ENCODE results near the gene ZBP1.

The ZBP1 gene

DNA sequence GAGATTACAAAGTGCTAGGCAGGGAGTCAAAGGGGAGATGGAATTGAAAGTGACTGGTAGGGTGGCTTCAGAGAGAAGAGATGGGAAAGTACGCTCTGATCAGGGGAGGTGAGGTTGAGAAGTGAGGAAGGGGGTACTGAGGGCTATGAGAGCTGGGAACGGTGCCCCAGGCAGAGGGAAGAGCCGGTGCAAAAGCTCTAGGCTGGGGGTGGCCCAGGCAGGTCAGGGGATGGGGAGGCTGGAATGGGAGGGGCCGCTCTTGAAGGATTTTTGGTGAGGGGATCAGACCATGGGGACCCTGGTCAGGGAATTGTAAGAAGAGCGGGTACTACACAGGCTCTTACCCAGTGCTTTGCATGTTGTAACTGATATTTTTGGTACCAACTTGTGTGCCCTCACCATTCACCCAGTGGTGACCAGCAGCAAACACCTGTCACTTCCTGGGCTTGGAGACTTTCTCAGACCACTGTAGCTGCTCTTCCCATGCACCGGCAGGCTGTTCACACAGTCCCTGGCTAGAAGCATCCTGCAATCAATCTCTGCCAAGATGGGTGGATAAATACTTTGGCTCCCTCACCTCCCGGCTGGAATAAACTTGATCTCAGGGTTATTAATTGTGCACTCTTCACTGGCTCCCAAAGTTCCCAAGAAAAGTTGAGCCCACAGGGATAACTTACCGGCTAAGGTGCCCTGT lies 35.3 kb downstream of the ZBP1 start:
- no peak for DNase-seq (ENCODE audit: low read depth)

DNA sequence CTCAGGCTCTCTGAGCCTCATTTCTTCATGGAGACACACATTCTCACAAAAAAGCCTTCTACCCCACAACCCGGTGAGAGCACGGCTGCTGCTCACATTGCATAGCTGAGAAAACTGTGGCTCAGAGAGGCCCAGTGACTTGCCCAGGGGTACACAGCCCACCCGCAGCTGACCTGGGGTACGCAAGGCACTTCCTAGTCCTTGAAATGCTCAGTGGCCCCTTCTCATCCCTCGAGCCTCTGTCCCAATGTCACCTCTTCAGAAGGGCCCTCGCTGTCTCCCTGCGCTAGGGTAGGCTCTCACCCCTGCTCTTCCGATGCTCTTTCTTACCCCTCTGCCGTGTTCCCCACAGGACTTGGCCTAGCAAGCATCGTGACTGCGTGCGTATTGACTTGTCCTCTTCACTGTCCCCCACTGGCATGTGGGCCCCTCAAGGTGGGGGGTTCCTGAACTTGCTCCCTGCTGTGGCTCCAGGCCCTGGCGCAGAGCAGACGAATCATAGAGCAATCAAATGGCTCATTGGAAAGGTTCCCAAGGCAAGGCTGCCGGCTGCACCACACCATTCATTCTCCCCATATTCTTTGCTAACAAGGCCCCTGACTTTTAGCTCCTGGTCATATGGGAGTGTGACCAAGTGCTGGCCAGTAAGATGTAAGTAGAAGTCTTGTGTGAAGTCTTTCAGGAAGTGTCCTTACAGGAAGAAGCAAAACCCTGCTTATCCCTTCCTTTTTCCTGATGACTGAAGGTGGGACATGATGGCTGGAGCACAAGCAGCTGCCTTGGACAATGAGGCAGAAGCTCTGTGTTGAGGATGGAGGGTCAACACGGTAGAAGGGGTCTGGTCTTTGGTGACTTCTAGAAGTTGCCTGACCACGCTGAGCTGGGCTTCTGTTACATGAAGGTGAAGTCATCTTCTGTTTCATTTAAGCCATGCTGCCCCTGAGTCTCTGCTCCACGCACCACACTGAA lies 36.7 kb downstream of the ZBP1 start:
- DNase-seq (ENCODE audit: low read depth): no peak

DNA sequence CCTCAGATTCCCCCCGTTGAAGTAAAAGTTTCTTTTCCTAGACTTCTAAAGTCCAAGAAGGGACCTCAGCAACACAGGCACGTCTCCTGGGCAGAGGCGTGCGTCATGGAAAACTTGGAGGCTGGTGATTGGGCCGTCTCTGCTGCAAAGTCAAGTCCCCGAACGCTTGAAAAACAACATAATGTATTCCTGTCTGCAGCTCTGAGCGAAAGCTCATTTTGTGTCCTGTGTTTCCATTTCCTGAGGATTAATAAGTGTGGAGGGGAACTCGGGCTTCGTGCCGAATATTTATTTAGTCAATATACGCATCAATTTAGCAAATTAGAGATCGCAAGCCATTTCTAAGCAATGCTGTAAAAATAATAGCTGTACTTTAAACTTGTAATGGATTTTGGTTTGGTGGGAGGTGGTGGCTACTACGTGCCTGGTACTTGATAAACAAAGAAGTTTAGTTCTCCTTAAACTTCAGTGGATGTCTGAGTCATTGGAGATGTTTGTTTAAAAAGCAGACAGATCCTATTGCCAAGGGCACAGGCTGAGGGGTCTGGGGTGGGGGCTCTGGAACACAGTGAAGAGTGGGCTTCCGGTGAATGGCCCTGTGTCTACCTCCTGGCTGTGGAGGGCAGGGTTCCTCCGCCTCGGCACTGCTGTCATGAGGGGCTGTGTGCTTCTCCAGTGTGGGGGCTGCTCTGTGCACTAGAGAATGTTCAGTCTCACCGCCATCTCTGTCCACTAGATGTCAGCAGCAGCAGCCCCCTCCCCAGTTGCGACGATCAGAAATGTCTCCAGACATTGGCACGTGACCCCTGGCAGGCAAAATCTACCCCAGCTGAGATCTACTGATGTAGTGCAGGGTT lies 37.6 kb downstream of the ZBP1 start:
- DNase-seq (ENCODE audit: low read depth): no peak

DNA sequence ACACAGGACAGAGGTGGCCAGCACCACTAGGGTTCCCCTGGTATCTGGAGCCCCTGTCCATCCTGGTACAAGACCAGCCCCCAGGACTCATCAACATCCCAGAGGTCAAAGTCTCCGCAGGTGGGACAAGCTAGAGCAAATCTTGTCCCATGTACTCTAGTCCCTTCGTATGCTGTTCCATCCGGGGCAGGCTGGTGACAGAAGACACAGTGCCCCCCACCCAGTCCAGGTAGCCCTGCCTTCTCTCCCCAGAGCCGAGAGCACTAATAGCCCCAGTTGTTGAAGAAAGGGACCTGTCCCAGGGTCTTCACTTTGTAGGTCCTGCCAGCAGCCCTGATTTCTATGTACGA lies 38.2 kb downstream of the ZBP1 start:
- no peak for DNase-seq (ENCODE audit: low read depth)

DNA sequence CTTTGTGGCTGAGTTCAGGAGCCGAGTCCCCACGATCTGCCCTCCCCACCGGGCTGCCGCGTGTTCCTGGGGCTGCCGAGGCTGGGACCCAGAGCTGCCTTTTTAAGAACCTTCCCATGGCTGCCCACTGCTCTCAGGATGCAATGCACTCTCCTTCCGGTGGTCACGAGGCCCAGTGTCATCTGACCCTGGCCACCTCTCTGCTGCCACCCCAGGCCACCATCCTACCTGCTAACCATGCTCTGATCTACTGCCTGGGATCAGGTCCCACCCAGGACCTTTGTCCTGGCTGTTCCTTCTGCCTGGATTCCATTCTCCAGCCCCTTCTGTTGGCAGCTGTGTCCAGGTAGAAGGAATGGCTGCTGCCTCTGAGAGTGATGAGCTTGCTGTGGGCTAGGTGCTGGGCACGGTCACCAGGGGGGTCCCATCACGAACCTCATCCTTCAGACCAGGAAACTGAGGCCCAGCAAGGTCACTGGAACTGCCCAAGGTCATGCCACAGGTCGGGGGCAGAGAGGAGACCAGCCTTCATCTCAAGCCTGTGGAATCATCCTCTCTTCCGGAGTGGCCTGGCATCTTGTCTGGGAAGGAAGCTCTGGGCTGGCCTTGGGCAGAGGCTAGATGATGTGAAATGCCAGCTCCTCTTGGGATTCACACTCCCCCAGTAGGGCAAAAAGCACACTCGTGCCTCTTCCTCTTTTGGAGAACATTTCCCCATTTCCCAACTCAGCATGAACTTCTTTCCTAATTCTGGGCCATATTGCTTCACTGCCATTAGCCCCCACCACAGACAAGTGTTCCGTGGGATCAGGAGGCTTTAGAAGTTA lies 38.8 kb downstream of the ZBP1 start:
- DNase-seq (ENCODE audit: low read depth): no peak

DNA sequence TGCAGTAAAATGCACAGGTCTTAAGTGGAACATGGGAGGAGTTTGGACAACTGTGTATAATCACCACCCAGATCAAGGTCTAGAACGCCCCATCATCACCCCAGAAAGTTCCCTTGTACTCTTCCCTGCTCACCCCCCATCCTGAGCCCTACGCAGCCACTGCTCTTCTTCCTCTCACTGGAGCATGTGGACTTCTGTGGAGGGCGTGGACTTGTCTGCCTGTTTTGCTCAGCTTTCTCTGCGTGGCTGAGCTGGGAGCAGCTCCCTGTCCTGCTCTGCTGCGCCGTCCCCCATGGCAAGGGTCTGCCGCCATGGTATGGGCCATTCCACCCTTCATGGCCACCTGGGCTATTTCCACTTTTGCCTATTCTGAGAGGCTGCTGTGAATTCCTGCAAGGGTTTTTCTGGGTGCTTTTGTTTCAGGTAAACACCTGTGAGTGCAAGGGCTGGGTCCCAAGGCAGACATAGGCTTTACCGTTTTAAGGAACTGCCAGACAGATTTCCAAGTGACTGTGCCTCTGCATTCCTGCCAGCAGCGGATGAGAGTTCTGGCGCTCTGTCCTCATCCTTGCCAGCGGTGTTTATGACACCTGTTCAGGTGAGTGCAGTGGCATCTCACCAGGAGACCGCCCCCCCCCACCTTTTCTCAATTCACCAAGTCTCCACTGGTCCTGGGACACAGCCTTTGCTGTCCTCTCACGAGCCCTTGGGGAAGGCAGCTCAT lies 39.6 kb downstream of the ZBP1 start:
- DNase-seq (ENCODE audit: low read depth): no peak

DNA sequence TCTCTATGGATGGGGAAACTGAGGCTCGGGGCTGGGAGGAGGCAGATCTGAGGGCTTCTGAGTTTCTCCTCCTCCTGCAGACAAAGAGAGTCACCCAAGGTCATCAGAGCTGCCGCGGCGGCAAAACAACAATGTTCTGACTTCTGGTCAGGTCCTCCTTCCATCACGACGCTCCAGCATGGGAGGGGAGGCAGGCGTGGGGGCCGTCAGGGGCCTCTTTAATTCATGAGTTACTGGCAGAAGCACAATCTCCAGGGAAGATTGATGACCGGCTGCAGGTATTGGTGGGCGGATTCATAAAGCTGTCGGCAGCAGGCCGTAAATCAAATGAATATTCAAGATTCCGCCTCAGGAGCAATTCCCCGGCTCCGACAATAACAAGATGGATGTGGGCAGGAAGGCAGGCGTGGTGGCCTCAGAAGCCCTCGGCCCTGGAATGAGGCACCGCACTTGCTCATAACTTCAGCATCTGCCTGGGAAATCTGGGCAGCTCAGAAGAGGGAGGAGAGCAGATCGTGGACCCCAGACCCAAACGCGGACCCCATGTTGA lies 40.3 kb downstream of the ZBP1 start:
- DNase-seq (ENCODE audit: low read depth): no peak

DNA sequence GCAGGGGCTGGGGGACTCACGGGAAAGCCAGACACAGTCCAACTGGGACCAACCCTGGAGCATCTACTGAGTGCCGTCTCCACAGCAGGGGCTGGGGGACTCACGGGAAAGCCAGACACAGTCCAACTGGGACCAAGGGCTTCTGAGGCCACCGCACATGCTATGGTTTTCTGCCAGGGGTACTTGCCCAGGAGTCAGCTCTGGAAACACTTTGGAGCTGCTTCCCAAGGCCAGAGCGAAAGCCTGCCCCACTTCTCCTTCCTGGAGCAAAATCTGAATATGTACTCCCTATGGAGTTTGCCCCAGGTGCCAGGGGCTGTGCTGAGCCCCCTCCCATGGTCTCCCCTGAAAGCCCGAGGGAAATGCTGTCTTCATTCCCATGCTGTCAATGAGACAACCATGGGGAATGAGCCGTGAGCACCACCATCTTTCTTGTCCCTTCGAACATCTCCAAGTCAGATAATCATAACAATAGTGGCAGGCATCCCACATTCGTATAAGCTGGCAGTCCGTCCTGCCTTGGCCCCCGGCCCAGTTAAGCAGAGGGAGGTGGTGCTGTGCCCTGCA lies 40.8 kb downstream of the ZBP1 start:
- no peak for DNase-seq (ENCODE audit: low read depth)

DNA sequence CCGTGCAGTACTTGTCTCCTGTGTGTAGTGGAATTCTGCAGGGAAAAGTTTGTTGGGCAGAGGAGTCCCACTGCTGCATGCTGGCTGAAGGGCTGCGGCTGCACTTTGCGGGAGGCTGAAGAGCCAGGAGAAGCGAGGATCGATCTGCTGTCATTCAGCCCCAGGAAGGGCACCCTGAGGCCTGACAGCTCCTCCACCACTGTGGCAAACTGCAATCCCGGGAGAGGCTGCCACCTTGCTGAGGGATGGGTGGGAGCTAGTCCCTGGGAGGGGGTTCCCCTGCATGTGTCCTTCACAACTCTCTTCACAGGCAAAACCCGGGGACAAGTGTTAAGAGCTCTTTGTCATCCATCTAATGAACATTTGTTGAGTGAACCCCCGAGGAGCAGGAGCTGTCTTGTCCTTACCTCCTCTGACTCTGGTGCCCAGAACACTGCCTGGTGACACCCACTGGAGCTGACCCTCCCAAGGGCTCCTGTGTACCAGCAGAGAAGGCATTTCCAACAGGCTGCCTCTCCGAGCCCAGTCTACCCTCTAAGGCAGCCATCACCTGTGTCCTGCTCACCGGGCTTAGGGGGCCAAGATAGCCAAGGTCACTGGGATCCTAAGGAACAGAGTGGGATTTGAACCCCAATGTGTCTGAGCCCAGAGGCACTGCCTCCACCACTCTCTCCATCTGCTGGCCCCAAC lies 41.6 kb downstream of the ZBP1 start:
- DNase-seq (ENCODE audit: low read depth): no peak

DNA sequence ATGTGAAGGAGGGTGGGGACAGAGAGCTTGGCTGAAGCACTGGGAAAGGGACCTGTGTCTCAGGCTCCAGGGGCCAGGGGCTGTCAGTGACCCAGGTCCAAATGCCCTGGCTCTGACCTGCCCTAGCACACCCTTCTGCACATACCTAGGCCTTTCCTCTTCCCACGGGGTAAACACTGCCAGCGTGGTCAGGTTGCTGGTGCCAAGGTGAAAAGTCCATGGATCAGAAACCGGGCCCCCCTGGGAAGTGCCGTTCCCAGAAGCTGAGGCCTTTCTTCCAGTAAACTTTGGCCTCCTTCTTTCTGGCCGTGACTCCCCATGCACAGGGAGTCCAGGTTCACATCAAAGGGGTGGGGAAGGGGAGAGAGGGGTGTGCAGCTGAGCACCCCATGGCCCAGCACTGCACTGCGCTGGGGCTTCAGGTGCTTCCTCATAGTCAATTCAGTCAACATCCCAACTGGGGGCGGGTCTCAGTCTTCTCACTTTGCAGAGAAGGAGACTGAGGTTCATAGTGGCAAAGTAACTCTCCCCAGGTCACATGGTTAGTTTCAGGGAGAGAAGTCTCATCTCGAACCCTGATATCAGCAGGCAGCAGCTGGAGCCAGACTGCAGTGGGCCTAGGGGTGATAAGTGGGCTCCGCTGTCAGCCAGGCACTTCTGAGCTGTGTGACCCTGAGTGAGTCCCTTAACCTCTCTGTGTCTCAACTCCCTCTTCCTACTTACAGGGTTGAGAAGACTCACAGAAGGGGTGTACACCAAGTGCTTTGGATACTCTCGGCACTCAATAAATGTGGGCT lies 42.3 kb downstream of the ZBP1 start:
- no peak for DNase-seq (ENCODE audit: low read depth)

DNA sequence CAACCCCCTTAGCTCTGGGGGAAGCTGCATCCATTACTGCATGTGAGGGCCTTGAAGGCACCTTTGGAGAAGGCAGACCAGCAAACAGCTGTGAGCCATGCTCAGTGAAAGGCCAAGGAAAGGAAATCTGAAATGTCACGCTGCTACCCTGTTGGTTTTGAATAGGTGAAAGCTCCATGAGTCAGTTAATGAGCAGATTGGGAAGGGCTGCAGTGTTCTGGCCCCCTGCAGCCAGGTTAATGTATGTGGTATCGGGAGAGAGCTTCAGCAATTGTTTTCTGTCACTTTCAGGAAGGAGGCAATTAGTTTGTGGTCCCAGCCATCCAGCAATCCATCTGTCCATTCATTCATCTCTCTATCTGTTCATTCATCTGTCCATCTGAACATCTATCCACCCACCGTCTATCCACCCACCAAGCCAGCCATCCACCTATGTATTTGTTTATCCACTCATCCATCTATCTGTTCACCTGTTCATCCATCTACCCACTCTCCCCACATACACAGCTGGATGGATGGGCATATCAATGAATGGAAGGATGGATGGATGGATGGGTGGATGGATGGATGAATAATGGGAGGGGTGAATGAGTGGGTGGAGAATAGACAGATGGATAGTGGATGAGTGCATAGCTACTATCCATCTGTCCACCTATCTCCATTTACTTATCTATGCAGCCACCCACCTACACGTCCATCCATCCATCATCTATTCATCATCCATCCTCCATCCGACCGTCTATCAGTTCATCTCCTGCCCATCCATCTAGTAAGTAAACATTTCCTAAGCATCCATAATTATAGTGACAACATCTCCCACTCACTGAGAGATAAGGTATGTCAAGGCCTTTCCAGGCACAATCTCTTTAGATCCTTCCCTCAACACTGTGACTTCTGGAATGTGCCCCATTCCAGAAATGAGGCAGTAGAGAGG lies 43.3 kb downstream of the ZBP1 start:
- no peak for DNase-seq (ENCODE audit: low read depth)

DNA sequence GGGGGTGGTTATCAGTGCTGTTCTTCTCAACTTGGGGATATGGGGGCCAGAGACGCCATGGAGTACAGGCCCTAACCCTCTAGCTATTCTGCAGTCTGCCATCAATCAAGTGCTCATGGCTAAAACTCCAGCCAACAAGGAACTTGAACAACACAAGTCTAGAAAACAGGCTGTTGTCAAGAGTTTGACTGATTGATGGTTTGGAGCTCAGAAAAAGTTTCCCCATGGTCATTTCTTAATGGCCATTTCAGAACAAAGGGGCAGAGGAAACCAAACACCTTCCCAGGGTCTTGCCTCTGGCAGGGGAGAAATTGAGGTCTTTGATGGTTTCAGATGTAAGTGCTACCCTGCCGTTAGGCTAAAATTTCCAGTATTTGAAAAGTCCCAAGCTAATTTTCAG lies 44.2 kb downstream of the ZBP1 start:
- DNase-seq (ENCODE audit: low read depth): no peak

DNA sequence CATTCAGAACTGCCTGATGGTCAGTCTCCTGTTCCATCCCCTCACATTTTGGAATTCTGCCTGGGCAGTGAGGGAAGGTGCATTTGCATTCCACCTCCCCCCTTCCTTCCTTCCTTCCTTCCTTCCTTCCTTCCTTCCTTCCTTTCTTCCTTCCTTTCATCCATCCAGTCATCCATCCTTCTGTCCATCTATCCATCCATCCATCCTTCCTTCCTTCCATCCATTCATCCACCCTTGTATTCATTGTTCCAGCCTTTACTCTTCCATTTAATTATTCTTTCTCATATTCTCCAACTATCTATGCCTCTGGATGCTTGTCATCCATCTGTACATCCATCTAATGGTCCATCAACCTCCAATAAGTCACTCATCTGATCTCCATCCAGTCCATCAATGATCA lies 45.3 kb downstream of the ZBP1 start:
- no peak for DNase-seq (ENCODE audit: low read depth)

DNA sequence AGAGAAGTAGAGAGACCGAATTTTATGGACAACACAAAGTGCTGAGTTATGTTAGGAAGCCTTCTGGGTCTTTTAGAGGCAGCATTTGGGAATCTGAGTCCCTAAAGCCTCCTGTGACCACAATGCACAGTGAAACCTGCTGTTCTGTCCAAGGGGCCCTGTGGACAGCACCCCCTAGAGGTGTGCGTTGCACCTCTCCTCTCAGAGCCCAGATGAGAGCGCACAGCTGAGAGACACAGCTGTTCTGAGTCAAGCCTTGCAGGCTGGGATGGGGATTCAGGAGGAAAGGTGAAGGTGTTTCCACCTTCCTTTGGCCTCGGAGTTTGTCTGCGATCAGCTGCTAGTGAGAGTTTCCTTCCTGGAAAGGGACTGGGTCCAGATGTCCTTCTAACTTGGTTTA lies 46.3 kb downstream of the ZBP1 start:
- DNase-seq (ENCODE audit: low read depth): no peak

DNA sequence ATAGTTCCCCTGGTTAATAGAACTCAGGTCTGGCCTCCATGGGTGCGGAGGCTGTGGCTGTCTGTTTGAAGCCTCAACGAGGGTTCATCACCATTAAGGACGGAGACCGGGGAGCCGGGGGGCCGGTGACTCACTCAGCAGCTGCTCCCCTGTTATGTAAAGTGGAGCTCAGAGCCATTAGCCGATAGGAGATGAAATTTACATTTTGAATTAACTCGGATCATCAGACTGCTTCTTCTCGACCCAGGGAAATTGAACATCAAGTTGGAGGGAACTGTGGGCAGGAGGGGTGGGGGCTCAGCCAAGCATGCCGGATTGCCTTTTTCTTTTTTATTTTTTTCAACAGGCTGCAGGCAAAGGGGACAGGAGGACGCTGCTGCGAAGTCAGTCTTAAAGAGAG lies 47.0 kb downstream of the ZBP1 start:
- DNase-seq (ENCODE audit: low read depth): no peak

DNA sequence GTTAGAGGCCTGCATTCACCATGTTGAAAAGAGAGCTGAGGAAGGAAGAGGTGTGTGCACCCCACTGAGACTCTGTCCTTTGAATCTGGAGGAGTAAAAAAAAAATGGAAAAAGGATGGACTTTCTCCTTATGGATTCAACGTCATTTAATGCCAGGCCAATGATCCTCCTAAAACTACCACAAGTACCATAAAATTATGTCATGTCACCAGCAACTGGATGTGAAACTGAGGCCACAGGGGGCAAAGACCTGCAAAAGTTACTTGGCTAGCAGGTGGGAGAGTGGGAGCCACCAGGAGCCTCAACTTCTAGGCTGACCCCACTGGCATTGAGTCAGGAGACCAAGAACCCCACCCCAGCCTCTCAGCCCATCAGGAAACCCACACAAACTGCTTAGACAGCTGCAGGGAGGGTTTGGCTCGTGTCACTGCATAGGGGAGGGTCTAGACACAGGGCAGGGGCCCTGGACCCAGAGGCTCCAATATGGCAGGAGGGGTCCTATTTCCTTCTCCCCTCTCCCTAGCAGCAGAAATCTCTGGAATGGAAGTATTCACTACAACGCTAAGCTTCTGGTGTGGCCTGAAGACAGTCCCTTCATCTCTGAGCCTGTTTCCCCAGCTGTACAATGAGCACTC lies 48.3 kb downstream of the ZBP1 start:
- DNase-seq (ENCODE audit: low read depth): no peak

DNA sequence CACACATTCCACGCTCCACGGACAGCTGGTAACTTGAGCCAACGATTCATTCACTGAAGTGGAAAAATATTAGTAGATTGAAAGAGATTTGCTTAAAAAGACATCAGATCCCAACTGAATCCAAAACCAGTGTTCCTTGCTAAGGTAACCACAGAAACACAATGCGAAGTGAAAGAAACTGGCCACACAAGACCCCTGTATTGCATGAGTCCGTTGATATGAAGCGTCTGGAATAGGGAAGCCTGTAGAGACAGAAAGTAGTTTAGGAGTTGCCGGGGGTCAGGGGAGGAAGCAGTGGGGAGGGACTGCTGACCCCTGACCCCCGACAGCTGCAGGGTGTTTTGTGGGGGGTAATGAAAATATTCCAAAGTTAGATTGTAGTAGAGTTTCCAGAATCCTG lies 49.3 kb downstream of the ZBP1 start:
- no peak for DNase-seq (ENCODE audit: low read depth)
